Measurements from ENCODE around the gene STK32A.
"Not testable (repeated sequence)": the region's sequence is repeated elsewhere in the genome, so short reads cannot be mapped to it uniquely, and the experiment has no call there.

STK32A gene

DNA sequence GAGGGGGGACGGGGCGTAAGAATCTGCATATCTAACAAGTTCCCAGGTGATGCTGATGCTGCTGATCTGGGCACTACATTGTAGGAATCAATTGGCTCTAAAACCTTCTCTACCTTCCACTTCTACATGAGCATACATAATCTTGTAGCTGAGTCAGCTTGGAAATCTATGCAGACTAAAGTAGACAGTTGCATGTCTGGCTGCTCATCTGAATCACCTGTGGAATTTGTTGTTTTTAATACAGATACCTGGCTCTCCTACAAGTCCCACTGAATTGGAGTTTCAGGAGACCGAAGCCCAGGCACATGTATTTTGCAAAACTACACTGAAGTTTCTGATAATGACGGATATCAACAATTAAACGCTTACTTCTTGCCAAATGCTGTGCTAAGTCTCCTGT lies 113.6 kb downstream of the STK32A start:
- DNase-seq, result no peak

DNA sequence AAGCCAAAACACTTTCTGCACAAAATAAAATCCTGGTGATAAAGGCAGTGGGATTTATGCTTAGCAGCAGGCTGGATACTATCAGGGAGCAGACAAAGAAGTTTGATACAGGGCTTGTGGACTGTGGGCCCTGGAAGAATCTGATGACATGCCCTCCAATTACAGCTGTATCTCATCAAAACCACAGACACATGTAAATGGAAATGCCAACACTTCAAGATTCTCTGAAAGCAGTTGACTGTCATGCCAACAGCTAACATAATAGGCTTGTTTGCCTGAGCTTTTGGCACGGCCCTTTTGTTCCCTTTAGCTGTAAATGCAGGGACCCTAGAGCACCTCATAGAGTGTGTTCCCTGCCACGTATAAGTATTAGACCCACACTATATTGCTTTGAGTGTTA lies 114.4 kb downstream of the STK32A start:
- no peak for DNase-seq

DNA sequence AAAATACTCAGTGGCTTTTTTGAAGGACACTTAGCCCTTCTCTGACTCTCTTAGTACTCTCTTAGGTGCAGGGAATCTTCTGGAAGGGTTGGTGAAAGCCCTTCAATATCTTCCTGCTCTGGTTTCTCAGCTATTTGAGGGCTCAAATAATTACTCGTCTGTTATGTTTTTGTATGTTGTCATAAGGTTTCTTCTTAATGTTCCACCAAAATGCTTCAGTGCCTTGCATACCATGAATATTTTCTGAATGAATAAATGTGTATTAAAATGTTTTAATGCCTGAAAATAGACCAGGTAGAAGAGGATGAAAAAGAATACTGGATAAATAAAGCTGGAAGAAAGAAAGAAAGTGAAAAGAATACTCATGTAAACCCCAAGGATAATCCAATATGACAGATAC lies 124.3 kb downstream of the STK32A start:
- DNase-seq, result no peak

DNA sequence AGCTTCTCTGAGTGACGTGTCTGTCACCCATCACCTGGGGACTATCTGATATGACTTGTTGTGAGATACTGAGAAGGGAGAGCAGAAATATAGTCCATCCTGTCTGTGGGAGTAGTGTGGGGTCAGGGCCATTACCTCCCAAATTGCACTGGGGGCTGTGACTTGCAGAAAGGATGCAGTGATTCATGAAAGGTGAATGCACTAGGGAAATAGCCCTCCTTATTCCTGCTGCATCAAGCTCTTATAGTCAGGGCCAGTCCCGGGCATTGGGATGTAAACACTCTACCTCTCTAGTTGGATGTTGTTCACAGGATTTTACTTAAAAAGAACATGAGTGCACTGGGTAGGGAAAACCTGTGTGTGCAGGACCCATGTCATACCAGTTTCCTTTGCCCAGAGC lies 124.8 kb downstream of the STK32A start:
- no peak for DNase-seq

DNA sequence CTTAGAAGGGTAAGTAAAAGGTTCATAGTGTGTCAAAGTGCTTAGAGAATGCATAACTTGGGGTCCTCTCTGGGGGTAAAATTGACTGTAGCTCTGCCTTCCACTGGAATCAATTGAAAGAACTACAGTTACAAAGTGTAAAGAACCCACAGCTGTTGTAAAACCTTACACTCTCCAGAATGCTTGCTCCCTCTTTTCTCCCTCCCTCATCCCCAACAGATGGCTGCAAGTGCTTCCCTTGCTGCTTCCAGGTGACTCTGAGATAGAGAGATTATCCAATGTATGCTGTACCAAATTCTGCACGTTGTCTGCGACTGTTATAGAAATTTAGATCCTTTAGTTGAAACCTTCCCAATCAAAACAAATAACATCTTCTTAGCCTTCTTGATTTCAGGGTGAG lies 126.0 kb downstream of the STK32A start:
- no peak for DNase-seq

DNA sequence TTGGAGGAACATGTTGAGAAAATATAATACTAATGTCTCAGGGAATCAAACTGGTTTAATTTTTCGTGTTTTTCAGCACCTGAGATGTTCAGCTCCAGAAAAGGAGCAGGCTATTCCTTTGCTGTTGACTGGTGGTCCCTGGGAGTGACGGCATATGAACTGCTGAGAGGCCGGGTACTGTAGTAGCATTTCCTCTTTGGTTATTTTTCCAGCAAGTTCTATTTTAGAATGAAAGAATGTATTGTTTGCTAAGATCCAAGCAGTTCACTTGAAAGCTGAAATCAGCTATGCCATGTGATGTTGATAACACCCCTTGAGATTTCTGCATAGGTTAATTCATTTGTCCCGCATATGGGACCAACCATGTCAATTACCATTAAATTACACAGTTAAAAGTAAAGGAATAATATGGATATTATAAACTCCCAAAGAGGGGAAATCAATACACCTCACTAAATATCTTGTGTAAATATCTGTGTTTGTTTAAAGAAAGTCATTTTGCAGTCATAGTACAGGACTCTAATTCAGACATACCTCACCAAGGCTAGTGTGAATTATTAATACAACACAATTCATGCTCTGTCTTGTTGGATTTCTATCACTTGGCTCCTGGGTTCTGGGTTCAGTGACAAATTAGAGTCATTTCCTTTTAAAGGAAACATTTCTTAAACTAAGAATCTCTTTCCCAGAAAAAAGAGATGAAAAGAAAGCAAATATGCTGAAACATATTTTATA lies 126.8 kb downstream of the STK32A start:
- DNase-seq, result no peak

DNA sequence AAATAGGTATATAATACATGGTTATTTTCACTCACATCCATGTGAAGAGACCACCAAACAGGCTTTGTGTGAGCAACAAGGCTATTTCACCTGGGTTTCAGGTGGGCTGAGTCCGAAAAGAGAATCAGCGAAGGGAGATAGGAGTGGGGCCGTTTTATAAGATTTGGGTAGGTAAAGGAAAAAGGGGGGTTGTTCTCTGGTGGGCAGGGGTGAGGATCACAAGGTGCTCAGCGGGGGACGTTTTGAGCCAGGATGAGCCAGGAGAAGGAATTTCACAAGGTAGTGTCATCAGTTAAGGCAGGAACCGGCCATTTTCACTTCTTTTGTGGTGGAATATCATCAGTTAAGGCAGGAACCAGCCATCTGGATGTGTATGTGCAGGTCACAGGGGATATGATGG lies 132.6 kb downstream of the STK32A start:
- not testable (repeated sequence) for DNase-seq

DNA sequence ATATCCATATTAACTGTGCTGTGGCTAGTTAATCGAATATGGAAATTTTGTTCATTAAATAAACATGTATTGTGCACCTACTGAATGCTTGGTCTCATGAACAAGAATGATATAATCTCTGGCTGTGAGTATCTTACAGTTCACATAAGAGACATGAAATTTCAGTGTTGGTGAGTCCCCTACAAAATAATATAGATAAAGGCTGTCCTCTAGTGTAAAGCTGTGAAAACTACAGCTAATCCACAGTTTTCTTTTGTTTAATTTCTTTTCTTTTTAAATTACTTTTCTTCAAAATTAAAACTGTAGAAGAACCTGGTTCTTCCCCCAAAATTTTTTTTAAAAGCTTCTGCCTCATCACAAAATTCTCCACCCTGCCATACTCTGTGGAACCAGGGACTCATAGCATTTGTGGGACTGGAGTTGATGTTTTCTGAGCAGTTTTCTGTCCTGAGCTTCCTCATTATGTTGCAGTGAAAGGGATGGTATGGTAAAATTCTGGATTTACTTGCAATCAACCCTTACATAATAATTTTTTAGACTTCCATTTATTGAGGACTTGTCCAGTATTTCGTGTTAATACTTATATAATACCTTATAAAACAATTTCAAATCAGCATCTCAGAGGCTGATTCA lies 135.0 kb downstream of the STK32A start:
- no peak for DNase-seq

DNA sequence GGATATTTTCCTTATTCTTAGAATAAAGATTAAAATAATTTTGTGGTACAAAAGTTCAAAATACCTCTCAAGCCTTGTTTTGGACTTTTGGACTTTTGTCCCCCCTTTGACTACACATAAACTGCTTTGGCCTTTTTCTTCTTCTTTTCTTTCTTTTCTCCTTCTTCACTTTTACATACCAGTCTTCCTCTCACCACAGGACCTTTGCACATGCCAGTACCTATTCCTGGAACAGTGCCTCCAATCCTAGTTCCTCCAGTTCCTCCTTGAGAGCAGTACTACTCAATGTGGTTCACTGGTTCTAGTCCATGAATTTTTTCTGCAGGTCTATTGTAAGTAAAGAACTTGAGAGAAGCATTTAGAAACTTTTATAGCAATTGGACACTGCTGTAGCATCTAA lies 136.5 kb downstream of the STK32A start:
- DNase-seq, result no peak

DNA sequence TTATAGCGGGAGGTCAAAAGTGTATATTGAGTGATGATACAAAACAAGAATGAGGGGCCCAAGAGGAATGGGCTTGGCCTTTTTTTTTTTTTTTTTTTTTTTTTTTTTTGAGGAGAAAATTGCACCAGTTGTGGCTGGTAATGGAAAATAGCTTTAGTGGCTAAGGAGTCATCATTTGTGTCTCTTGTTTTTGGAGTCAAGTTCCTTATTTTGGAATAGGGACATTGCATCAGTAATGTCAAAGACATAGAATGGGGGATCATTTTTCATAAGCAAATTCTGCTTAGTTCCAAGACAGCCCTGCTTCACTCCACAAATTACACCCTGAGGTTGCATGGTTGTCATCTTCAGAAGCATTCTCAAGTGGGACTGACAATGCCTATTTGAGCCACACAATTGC lies 137.4 kb downstream of the STK32A start:
- DNase-seq, result no peak

DNA sequence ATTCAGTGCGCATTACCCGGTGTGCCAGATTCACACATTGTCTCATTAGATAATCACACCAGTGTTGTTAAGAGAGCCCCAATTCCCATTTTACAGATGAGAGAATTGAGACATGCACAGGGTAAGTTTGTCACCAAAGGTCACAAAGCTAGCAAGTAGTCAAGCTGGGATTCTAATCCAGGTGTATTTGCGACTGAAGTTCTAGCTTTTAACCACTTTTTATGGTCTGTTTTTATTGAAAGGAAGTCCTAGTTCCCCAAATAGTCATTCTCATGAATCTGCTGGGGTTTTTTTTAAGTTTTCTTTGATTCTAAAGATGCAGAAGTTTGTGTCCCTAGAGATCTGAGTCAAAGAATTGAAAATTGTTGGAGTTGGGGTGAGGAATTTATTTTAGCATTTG lies 138.5 kb downstream of the STK32A start:
- DNase-seq, result no peak

DNA sequence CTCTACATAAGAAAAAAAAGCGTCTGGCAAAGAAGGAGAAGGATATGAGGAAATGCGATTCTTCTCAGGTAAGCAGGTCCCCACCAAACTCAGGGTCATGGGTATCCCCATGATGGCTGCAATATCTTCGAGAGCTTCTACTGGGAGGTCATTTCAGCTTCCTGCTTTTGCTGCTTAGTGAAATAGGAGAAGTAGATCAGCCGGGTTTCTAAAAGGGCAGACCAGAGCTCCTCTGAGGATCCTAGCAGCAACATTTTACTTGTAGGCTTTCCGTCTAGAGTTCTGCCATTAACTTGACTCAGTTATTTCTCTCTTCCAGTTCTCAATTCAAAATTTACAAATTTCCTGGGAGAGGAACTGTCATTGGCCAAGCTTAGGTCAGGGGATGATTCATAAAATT lies 140.3 kb downstream of the STK32A start:
- no peak for DNase-seq

DNA sequence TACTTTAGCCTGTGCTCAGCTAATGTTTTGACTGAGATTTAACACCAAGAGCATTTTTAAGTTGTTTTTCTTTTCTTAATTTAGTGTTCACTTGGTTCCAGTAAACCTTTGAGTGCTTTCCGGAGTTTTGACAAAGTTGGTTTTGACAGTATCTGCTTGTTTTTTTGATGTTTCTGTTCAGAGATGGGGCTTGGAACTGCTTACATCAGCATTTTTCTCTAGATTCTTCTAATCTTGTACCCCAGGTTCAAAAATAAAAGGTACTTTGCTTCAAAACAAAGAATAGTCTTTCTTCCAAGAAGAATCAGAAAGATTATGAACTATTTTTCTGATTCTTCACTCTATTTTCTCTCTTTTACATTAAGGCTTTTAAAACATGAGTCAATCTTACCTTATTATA lies 142.9 kb downstream of the STK32A start:
- no peak for DNase-seq

DNA sequence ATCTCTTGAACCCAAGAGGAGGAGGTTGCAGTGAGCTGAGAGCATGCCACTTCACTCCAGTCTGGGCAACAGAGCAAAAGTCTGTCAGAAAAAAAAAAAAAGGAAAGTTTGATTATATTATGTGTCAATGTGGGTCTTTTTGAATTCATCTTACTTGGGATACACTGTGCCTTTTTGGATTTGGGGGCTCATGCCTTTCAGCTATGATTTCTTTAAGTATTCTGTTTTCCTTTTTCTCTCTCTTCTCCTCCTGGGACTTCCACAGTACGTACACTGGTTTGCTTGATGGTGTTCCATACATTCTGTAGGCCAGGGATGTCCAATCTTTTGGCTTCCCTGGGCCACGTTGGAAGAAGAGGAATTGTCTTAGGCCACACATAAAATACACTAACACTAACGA lies 146.7 kb downstream of the STK32A start:
- no peak for DNase-seq

DNA sequence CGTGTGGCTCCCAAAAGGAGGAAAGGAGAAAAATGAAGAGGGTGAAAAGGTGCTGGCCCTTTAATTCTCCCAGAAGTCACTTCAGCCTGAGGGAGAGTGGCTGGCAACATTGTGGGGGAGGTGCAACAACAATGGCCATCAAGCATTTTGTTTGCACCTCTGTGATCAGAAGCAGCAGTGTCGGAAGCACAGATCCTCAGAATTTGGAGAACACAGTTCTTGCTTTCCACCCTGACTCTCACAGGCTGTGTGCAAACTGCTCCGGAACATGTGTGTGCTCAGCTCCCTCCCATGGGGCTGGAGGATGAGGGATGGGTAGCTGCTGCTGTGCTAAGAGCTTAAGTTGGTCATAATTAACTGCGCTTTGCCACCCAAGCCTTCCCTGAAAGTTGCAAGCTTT lies 147.9 kb downstream of the STK32A start:
- DNase-seq, result peak; percentile 44

DNA sequence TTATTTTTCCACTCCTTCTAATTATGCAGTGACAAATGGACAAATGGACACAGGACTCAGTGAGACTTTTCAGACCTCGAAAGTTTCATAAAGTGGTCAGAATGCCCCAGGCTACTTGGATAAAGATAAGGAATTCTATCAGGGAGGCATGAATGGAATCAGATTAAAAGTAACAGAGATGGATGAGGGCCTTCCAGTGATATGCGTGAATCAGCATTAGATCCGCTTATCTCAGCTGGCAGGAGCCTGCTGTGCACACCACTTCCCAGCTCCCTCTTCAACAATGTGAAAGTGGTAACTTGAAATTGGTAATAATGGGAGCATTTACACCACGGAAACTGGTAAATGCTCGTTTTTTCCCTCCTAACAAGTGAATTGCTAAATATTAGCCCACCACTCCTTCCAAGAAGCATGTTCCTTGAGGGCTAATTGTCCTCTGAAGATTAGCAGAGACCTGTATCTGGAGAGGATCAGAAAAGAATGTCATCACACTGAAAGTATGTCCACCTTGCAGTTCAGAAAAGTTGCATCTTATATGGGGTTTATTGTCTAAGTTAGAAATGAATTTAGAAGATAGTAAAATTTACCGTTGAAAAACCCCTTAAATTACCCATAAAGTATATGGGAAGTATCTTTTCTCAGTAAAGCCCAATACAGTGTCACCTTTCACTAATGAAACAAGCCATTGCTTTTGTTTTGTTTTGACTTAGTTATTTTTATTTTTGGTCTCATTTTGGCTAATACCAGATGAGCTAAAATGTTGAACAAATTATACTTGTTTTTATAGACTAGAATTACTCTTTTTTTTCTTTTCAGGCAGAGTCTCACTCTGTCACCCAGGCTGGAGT lies 149.7 kb downstream of the STK32A start:
- no peak for DNase-seq

DNA sequence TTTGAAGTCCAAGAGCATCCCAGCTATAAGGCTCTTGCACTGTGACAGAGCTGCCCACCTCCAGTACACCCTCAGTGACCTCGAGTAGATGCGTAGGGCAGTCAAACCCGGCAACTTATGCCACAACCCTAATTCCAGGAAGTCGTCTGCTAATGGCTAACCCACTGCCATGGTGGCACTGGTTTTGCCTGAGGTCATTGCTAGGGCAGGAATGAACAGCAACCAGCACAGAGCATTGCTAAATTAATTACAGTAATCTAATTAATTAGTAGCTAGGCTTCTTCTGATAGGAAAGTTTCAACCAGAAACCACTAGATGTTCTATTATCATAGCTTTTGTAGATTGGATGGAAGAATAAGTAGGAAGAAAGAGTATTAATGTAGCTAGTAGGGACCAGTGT lies 152.3 kb downstream of the STK32A start:
- no peak for DNase-seq

DNA sequence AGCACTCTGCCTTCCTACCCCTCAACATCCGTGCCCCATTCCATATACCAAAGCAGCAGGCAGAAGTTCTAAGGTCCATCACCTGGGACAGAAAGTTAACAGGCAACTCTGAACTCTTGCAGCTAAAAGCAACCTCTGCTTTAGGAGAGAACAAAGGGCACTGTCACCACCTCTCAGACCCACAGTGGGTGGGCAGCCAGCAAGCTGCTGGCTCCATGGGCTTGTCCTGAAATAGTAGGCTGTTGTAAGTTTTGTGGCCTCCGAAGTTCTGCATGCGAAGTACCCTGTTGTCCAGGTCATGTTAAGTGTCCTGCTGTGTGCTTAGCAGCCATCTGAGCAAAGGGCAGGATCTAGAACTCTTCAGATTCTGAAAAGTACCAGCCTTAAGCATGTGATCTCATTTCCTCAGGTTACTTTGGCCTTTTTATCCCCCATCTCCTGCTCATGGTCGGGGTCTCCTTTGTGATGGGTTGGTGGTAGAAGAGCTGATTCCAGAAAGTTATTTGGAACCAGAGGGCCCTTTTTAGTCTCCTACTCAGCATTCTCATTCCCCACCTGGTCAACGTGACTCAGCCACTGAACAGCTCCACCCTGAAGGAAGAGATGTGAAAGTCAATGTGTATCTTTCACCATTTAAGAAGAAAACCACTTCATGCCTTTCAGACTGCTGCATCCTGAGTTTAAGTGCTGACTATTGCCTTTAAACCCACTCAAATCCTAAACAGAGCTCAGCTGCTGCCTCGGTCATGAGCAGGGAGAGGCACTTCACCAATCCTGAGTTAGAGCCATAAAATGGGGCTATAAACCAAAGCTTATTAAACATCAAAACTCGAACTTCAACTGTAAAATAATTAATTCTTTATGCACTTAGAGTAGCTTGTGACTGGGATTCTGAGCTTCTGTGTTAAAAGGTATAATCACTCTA lies 153.6 kb downstream of the STK32A start:
- no peak for DNase-seq

DNA sequence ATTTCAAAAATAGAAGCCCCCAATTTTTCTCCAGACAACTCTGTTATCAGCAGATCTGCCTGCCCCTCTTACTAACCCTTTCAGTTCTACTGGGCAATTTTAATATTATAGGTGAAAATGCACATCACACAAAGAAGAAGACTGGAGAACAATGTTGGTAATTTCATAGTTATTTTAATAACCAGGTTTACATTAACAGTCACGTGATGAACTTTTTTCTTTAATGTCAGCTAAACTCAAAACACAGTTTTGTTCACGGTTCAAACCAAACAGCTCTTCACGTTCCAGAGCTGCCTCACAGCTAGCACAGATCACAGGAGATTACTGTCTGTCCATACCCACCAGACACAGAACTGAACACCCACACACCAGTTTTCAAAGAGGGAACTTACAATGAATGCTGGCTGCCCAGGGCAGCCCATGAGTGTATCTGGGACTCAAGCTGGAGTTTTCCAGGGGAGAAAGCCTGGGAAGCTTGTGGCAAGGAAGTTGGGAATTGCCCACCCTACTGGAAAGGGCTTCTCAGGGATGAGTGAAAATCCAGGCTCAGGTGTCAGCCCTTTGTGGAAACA lies 155.9 kb downstream of the STK32A start:
- DNase-seq, result no peak

DNA sequence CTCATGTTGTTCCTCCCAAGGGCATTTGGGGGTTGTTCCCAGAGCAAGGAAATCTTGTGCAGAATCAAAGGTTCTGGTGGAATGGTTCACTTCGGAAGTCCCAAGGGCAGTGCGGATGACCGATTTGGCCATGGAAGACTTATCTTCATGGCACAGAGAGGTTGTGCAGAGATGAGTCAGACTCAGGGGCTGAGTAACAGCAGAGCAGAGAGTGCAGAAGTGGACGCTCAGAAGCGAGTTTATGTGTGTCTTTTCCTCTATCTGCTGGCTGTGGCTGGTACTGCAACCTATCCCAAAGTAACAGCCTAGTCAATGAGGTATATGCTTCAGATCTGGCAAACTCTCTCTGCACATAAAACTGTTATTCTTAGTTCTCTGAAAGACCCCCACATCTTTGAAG lies 157.0 kb downstream of the STK32A start:
- DNase-seq, result no peak

DNA sequence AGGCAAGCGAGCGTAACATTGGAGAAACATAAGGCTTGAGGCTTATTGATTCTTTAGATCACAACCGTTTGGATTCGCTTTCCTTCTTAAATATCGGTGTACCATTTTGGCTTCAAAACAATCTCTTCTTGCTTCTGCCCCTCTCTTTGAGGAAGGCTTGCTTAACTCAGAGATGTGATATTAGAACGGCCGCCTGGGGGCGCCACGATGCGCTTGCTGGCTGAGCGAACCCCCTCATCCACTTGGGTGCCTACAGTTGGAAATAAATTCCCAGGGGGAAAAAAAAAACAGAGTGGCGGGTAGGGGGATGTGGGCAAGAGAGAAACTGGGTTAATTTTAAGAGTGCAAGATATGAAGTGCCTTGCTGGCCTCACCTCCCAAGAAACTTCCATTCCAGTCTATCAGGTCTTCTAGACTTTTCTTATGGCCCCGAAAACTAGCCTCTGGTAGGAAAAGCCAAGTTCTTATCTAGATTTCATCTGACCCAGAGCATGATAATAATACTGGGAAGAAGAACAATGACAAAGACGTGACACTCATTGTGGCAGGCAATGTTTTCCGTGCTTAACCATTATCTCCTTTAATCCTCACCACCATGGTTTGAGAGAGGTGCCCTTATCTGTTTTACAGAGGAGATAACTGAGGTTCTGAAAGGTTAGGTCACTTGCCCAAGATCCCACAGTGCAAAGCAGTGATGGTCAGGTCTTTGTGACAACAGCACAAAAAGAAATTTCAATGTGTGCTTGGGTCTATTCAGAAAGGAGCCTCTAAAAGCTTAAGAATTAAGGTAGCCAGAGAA lies 159.2 kb downstream of the STK32A start:
- DNase-seq, result no peak
